GM21390 (cell line): Measurements from ENCODE around the gene ASXL1.
"Not testable (repeated sequence)": the region's sequence is repeated elsewhere in the genome, so short reads cannot be mapped to it uniquely, and the experiment has no call there.

ENCODE experiments used
- ATAC-seq: cut with Tn5 transposase; IDR thresholded peaks from one replicate; pipeline ENCODE4 v1.9.1; 2021; ENCODE audit not compliant: unreplicated experiment

Gene ASXL1

GRCh38 chr20:32463642-32464400 lies 105.7 kb downstream of the ASXL1 start:
- no peak for ATAC-seq

- ATAC-seq: no peak
These were observed 106.4 kb downstream of the ASXL1 start for GRCh38 chr20:32464401-32465091.

- no peak for ATAC-seq
These were observed 107.2 kb downstream of the ASXL1 start for GRCh38 chr20:32465092-32465900.

- ATAC-seq: not testable (repeated sequence)
These were observed 108.0 kb downstream of the ASXL1 start for GRCh38 chr20:32465901-32466675.

GRCh38 chr20:32466739-32467505 lies 108.8 kb downstream of the ASXL1 start:
- ATAC-seq: no peak

- no peak for ATAC-seq
These were observed 109.6 kb downstream of the ASXL1 start for GRCh38 chr20:32467506-32468312.

- ATAC-seq: no peak
These were observed 110.1 kb downstream of the ASXL1 start for GRCh38 chr20:32468313-32468640.

- ATAC-seq: no peak
These were observed 110.7 kb downstream of the ASXL1 start for GRCh38 chr20:32468860-32469259.

GRCh38 chr20:32470025-32470861 lies 112.1 kb downstream of the ASXL1 start:
- no peak for ATAC-seq

GRCh38 chr20:32470940-32471339 lies 112.8 kb downstream of the ASXL1 start:
- ATAC-seq: no peak

GRCh38 chr20:32472581-32473207 lies 114.6 kb downstream of the ASXL1 start:
- no peak for ATAC-seq

- ATAC-seq: no peak
These were observed 115.3 kb downstream of the ASXL1 start for GRCh38 chr20:32473231-32474008.

GRCh38 chr20:32474009-32474716 lies 116.0 kb downstream of the ASXL1 start:
- ATAC-seq: no peak

- ATAC-seq: no peak
These were observed 116.5 kb downstream of the ASXL1 start for GRCh38 chr20:32474717-32474966.

- ATAC-seq: no peak
These were observed 117.1 kb downstream of the ASXL1 start for GRCh38 chr20:32474967-32475811.
